Measurements from ENCODE around the gene IQSEC3.

- TF ChIP-seq POLR2A (IDR thresholded peaks at IDR 0.05; ENCODE audit: low read depth, low read length) (no peak), TAF1 (IDR thresholded peaks at IDR 0.05; ENCODE audit: borderline replicate concordance, low read depth, low read length) (no peak)
Observed at GRCh38 chr12:155006-155405, 88.4 kb downstream of the IQSEC3 start.
